DOHH2 (cell line): ENCODE data around the gene RAD51B.

ENCODE experiments used
- EZH2phosphoT487 ChIP-seq: fragments of 200-600 bp; sonication (generic); IDR thresholded peaks from 2 replicates; pipeline ENCODE4 v1.6.1; 2017; ENCODE audit warnings: borderline replicate concordance, mild to moderate bottlenecking, antibody characterized with exemption, low read length, moderate library complexity, mixed read lengths
- TF ChIP-seq, protein P1 (sequence below): fragments of 200-600 bp; sonication (generic); IDR thresholded peaks from one replicate; pipeline ENCODE4 v1.5.1; 2014; ENCODE audit warnings: antibody characterized with exemption, mild to moderate bottlenecking, low read depth, low read length; ENCODE audit not compliant: poor library complexity, severe bottlenecking

DNA sequence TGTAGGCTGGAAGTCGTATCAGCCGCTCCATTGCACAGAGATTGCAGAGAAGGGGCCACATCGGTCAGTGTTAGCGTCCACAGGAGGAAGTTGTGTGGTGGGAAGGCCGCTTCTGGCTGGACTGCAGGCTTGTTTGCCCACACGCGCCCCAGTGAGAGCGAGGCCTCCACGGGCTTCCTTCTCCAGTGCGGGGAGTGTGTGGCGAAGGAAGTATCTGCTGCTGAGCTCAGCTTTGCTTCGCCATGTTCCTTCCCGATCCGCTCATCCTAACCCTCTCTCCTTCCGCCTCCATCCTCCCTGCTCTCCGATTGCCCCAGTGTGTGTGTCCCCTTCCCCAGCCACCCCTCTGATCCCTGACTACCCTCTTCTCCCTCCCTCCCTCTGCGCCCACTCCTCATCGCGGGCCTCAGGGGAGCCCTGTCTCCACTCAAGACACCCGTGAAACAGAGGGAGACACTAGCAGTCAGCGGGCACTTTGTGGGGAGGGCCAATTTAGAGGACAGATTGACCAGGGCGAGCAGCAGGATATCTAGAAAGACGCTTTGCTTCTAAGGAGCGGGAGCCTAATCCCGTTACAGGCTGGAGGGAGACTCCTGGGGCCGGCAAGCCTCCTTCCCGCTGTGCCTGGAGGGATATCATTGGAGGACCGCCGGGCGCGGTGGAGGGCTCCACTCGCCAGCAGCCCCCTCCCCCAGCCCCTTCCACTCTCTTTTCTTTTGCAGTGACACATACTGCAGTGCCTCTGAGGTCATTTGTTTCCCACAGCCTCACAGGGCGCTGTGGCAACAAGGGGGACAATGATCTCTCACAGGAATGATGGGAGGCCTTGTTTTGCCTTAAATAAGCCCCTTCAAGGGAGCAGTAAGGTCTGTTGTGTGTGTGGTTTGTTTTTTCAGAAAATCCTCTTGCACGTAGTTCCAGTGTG lies 544.5 kb downstream of the RAD51B start:
- TF ChIP-seq, protein P1, sequence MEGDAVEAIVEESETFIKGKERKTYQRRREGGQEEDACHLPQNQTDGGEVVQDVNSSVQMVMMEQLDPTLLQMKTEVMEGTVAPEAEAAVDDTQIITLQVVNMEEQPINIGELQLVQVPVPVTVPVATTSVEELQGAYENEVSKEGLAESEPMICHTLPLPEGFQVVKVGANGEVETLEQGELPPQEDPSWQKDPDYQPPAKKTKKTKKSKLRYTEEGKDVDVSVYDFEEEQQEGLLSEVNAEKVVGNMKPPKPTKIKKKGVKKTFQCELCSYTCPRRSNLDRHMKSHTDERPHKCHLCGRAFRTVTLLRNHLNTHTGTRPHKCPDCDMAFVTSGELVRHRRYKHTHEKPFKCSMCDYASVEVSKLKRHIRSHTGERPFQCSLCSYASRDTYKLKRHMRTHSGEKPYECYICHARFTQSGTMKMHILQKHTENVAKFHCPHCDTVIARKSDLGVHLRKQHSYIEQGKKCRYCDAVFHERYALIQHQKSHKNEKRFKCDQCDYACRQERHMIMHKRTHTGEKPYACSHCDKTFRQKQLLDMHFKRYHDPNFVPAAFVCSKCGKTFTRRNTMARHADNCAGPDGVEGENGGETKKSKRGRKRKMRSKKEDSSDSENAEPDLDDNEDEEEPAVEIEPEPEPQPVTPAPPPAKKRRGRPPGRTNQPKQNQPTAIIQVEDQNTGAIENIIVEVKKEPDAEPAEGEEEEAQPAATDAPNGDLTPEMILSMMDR: no peak
- no peak for TF ChIP-seq EZH2phosphoT487
